NCI-H446 (cell line): ENCODE data around the gene NFIA.

Experiments used
- DNase-seq, 2 experiments: peaks; one replicate each; lab custom pipeline; 2025; lab: John Stamatoyannopoulos, UW

Gene NFIA

GRCh38 chr1:61370913-61371279 is 288.5 kb downstream of the NFIA start:
- no peak for DNase-seq

GRCh38 chr1:61372944-61373343 is 290.6 kb downstream of the NFIA start:
- no peak for DNase-seq

- no peak for DNase-seq
Measured at GRCh38 chr1:61374156-61374555, 291.8 kb downstream of the NFIA start.

GRCh38 chr1:61375082-61375880 is 292.9 kb downstream of the NFIA start:
- no peak for DNase-seq

GRCh38 chr1:61376151-61376550 is 293.8 kb downstream of the NFIA start:
- no peak for DNase-seq

GRCh38 chr1:61377242-61377958 is 295.0 kb downstream of the NFIA start:
- no peak for DNase-seq

- DNase-seq: no peak
Measured at GRCh38 chr1:61378494-61379180, 296.3 kb downstream of the NFIA start.

- no peak for DNase-seq
Measured at GRCh38 chr1:61379693-61380092, 297.3 kb downstream of the NFIA start.

GRCh38 chr1:61380561-61380960 is 298.2 kb downstream of the NFIA start:
- no peak for DNase-seq

- DNase-seq: no peak
Measured at GRCh38 chr1:61386323-61386722, 304.0 kb downstream of the NFIA start.

GRCh38 chr1:61386770-61387169 is 304.4 kb downstream of the NFIA start:
- DNase-seq: no peak

- no peak for DNase-seq
Measured at GRCh38 chr1:61387829-61388228, 305.5 kb downstream of the NFIA start.

- no peak for DNase-seq
Measured at GRCh38 chr1:61388566-61388965, 306.2 kb downstream of the NFIA start.

- DNase-seq: no peak
Measured at GRCh38 chr1:61389194-61389925, 307.0 kb downstream of the NFIA start.

- DNase-seq: no peak
Measured at GRCh38 chr1:61389926-61390845, 307.8 kb downstream of the NFIA start.

GRCh38 chr1:61391730-61392129 is 309.4 kb downstream of the NFIA start:
- DNase-seq: no peak

GRCh38 chr1:61392409-61393242 is 310.3 kb downstream of the NFIA start:
- no peak for DNase-seq

GRCh38 chr1:61393575-61393974 is 311.2 kb downstream of the NFIA start:
- no peak for DNase-seq

GRCh38 chr1:61395146-61395800 is 312.9 kb downstream of the NFIA start:
- DNase-seq: no peak

- no peak for DNase-seq
Measured at GRCh38 chr1:61397495-61397894, 315.1 kb downstream of the NFIA start.
